H1 (cell line): ENCODE results near the gene USP13. TPM values are rescaled to one million over a fixed set of nuclear protein-coding genes. Genes with fewer than 3 reads are reported as not detected.

ENCODE experiments used
- BCL11A ChIP-seq, 2 experiments: IDR thresholded peaks; one replicate each; pipeline ENCODE4 v1.6.1; 2011; ENCODE audit warnings: low read depth in 2 of 2, low read length in 2 of 2, mild to moderate bottlenecking in 2 of 2
- CTCF ChIP-seq, 3 experiments: IDR thresholded peaks; 1 replicate in 2 of 3; 2 replicates in 1 of 3; pipeline versions ENCODE4 v1.5.1 to v1.6.1; 2011; ENCODE audit warnings: low read length in 3 of 3, mild to moderate bottlenecking in 3 of 3, inconsistent platforms in 2 of 3, low read depth in 1 of 3, moderate library complexity in 1 of 3; ENCODE audit not compliant: insufficient read depth in 1 of 3; ENCODE audit errors: control extremely low read depth in 1 of 3
- HDAC6 ChIP-seq: IDR thresholded peaks from one replicate; pipeline ENCODE4 v1.7.1; 2012; ENCODE audit warnings: low read depth, mild to moderate bottlenecking, inconsistent platforms, low read length, moderate library complexity
- RAD21 ChIP-seq, 2 experiments: IDR thresholded peaks in 1 of 2; conservative IDR thresholded peaks in 1 of 2; 2 replicates each; pipeline ENCODE4 v1.6.1; 2011; ENCODE audit warnings: low read depth in 2 of 2, low read length in 2 of 2, improper control_type of control experiment in 1 of 2, inconsistent platforms in 1 of 2, mild to moderate bottlenecking in 1 of 2, moderate library complexity in 1 of 2
- polyA plus RNA-seq, 7 experiments: library from polyadenylated mRNA; depleted of rRNA in 3 of 7; stranded (reverse) in 5 of 7; unstranded in 2 of 7; fragments of >200 nt in 5 of 7; fragments of 200-250 nt in 2 of 7; gene quantifications; 1 replicate in 5 of 7; 2 replicates in 1 of 7; 4 replicates in 1 of 7; pipeline versions ENCODE4 v1.2.1 to v1.2.3, GENCODE V29; 2011 to 2013; ENCODE audit warnings: missing spikeins in 2 of 7, mixed read lengths in 2 of 7
- total RNA-seq: library from RNA; stranded (reverse); fragmentation: NEBNext Ultra II Directional; extraction: Animal tissue kit (Norgen Biotek cat#: 25700); gene quantifications from 2 replicates; pipeline ENCODE4 v1.2.1, GENCODE V29; 2021

USP13 gene
- total and polyA plus RNA-seq, 2 of the 8 experiments (the other 6 are each of a cell fraction or from before 2014, with no cell fraction given), result 7.9 to 25.9 TPM

- TF ChIP-seq CTCF (IDR thresholded peaks at IDR 0.05; ENCODE audit: control extremely low read depth in 1 of 3, insufficient read depth in 1 of 3, low read depth in 1 of 3, low read length in 3 of 3), result no peak
- no peak for TF ChIP-seq HDAC6
- no peak for TF ChIP-seq BCL11A (IDR thresholded peaks at IDR 0.05; ENCODE audit: low read depth in 2 of 2, low read length in 2 of 2)
- TF ChIP-seq RAD21 (IDR thresholded peaks at IDR 0.05 in 1 of 2, conservative IDR thresholded peaks at IDR 0.05 in 1 of 2; ENCODE audit: low read depth in 2 of 2, low read length in 2 of 2), result no peak
Measured at GRCh38 chr3:179726075-179726699, 73.3 kb downstream of the USP13 start (continued).
